ENCODE data around the gene THSD7B. TPM values are rescaled to one million over a fixed set of nuclear protein-coding genes. Genes with fewer than 3 reads are reported as not detected.
A peak's percentile ranks its signal among the peaks of the same experiment; 100 is the strongest.
"Not testable (repeated sequence)": the region's sequence is repeated elsewhere in the genome, so short reads cannot be mapped to it uniquely, and the experiment has no call there.

Gene THSD7B
- polyA plus RNA-seq, 12 donors = 0.52 to 2.0 (median 0.83) TPM; not detected in 2

DNA sequence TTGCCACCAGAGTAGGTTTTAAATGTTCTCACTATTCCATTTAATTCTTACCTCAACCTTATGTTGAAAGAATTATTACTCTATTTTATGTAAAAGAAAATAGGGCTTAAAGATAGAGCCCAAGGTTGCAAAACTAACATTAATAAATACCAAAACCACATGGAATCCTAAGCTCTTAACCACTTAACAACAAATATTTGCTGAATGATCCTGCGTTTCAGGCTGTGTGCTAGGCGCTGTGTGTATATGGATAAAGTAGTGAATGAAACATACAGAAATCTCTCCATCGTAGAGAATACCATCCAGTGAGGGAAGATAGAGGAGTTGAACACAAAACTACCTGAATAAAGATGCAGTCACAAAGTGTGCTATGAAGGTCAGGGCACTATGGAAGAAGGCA lies 485.1 kb downstream of the THSD7B start:
- DNase-seq = no peak

- no peak for DNase-seq
These were observed 485.7 kb downstream of the THSD7B start for GRCh38 chr2:137251045-137251444.

GRCh38 chr2:137252934-137253333 lies 487.6 kb downstream of the THSD7B start:
- no peak for DNase-seq

DNA sequence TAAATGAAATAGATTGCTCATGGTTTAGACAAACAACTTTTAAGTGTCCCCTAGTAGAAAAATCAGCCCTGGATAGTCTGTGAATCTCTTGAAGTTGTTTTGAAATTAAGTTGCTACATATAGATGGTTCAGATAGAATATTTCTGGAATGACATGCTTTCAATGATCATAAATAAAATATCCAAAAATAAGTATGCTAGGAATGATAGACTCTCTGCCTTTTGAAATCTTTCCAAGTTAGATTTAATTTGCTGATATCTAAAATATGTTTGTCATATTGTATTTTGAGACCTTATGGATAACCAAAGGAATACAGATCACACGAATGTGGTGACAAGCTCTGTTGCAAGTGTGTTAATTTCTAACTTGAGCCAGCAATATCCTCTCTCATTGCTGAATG lies 488.7 kb downstream of the THSD7B start:
- DNase-seq = no peak

- no peak for DNase-seq
These were observed 490.0 kb downstream of the THSD7B start for GRCh38 chr2:137255345-137255744.

DNA sequence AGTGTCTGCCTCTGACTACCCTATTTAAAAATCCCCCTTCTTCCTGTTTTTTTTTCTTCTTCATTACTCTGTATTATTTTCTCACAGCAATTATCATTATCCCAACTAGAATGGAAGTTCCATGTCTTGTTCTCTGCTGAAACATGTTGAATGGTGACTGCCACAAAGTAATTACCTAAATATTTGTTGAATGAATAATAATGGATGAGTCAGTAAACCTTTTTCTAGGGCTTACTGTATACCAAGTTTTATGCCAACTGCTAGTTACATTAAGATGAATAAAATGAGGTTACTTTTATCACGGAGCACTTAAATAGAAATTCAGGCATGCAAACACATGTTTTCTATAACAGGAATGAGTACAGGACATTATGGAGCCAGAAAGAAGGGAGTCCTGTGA lies 490.6 kb downstream of the THSD7B start:
- no peak for DNase-seq

DNA sequence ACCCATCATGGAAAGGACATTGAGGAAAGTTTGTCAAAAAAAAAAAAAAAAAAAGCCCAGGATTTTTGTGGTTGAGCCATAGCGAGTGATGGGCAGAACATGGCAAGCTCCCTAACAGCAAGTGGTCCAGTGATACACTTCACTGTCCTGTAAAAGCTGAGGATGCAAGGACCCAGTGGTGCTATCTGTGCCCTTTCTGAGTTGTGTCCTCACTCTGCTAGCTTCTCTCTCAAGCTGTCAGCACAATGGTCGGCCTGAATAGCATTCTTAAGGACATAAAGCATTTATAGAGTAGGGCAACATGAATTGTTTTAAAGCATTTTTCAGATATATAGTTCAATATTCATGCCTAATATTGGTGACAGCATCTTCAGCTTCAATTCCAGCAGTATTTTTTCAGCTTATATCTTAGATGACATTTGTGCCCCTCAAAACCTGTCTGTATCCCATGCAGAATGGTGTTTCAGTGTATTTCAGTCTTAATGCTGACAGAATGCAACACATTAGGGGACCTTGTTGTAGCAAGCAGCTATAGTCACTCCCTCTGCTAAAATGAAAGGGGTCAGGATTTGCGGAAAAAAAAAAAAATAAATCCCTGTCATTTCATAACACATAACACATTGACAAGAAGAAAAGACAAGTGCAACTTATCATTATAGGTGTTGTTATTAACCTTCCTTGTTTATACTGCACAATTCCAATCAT lies 496.7 kb downstream of the THSD7B start:
- no peak for DNase-seq

- DNase-seq = no peak
These were observed 497.2 kb downstream of the THSD7B start for GRCh38 chr2:137262594-137262993.

DNA sequence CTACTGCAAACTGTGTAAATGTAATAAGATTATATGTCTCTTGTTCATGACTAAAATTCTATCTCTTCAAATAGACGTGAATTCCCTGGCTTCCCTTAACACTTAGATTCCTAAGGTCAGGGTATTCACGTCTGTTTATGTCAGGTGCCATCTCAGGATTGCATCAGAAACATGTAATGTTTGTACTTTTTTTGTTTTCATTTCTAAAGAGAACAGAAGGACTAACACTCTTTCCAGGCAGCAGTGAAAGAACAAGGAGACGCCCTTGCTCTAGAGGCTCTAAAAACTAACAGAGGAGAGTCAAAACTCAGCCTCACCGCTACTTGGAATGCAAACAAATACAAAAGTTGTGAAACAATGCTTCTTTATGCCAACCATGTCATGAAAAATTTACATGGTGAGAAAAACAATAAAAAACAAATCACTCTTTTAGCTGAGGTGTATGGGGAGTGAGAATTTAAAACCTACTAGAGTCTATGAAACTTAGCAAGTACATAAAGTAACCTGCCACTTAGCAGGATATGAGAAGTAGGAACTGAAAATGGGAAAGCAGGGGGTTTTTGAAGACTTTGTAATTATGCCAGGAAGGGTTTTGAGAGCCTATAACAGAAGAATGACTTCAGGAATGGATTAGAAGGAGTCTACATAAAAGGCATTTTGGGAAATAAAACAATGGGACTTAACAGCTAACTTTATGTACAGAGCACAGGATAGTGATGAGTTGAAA lies 522.7 kb downstream of the THSD7B start:
- DNase-seq = no peak

DNA sequence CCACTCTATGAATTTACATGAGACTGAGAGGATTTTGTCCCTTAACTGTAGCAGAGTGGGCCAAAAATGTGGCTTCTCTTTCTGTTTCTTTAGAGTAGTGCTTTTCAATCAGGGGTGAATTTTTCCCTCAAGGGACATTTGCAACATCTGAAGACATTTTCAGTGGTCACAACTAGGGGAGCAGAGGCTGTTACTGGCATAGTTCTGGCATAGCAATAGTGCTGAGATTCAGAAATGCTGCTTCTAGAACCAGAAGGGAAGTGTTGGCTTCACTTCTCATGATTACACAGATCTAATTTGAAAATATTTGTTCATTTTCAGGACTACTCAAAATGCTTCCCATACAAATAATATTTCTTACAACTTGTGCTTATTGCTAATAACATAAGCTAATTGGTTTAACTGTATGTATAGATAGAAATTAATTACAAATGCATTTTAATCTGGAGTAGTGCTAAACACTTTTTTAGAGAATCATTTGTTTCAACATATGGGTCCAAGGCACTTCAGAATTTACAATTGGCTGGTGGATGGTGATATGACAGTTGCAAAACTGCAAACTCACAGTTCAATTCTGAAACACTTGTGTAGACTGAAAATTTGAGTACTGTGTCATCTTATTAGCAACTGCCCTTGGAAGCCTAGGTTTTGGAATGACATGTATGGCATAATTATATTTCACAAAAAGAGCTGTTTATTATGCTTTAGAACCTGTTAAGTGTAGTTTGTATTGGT lies 526.7 kb downstream of the THSD7B start:
- DNase-seq = no peak

DNA sequence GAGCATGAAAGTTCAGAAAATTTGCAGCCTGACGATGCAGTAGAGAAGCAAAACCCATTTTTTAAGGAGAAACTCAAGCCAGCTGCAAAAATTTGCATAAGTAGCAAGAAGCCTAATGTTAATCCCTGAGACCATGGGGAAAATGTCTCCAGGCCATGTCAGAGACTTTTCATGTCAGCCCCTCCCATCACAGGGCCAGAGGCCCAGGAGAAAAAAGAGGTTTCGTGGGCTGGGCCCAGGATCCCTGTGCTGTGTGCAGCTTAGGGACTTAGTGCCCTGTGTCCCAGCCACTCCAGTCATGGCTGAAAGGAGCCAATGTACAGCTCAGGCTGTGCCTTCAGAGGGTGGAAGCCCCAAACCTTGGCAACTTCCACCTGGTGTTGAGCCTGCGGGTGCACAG lies 533.0 kb downstream of the THSD7B start:
- no peak for DNase-seq

- no peak for DNase-seq
These were observed 535.6 kb downstream of the THSD7B start for GRCh38 chr2:137300987-137301386.

DNA sequence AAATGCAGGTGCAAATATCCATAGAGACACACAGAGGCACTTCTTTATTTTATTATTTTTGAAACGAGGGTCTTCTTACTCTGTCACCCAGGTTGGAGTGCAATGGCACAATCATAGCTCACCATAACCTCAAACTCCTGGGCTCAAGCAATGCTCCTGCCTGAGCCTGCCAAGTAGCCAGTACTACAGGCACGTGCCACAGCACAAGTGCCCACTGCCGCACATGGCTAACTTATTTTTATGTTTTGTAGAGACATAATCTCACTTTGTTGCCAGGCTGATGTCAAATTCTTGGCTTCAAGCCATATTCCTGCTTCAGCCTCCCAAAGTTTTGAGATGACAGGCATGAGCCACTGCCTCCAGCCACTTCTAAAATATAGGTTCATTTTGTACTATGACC lies 537.6 kb downstream of the THSD7B start:
- DNase-seq = no peak

DNA sequence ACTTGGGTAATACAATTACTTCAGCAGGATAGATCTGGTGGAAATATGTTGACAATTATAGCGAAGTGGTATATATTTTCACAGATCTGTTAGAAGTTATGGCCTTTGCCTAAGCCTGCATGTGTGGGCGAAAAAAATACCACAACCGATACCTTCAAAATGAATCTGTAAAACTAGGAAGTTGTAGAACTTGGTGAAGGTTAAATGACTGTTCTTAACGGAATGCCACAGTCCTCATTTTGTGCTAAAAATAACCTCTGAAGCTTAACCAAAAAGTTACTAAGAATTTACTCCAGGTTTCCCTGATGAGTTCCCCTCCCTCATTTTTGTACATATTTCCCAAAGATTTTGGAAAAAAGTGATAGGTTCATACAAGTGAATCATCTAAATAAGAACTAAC lies 550.7 kb downstream of the THSD7B start:
- no peak for DNase-seq

GRCh38 chr2:137321566-137321965 lies 556.2 kb downstream of the THSD7B start:
- DNase-seq = no peak

GRCh38 chr2:137331562-137331961 lies 566.2 kb downstream of the THSD7B start:
- not testable (repeated sequence) for DNase-seq

DNA sequence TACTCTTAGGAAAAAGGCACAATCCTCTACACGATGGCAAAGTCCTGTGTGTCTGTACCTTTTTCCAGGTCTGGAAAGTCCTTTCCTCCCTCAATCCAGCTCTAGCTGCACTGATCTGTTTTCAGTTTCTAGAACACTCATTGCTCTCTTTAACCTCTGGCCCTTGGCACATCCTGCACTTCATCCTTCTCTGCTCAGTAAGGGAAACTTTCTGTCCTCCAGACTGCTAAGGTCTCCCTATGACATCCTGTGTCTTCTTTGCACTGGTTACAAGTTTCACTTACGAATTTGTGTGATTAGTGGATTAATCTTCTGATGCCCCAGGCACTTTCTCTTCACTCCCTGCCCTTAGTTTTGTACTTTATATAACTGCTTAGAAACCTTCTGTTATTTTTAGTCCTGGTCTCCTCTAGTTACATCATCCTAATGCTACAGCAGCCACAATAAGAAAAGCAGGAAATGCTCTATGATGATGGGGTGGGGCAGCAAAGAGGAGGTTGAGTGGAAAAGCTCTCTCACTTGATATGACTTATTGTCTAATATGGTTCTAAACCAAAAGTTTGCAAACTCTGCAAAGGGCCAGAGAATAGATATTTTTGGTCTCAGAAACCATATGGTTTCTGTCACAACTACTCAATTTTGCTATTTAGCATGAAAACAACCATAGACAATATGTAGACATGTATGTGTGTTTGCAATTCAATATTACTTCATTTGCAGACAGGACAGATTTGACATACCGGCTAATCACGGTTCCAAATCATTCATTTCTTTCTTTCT lies 568.2 kb downstream of the THSD7B start:
- DNase-seq = peak; percentile 2

DNA sequence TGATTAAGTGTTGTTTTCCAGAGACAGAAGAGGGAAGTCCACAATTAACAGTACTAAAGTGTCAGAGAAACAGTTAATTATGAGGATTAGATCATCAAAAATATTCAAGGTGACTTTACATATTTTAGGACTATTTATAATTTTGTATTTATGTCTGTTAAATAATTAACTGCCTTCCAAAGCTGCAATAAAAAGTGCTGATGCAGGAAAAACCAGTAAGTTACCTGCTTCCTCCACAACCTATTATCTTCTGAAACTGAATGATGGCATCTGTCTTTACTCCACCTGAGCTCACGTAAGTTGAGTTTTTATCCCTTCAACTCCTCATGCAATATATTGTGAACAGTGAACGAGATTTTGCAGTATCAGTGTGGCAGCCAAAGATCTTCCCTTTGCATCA lies 570.7 kb downstream of the THSD7B start:
- no peak for DNase-seq

- DNase-seq = no peak
These were observed 573.7 kb downstream of the THSD7B start for GRCh38 chr2:137339051-137339450.

- no peak for DNase-seq
These were observed 580.6 kb downstream of the THSD7B start for GRCh38 chr2:137345994-137346393.

DNA sequence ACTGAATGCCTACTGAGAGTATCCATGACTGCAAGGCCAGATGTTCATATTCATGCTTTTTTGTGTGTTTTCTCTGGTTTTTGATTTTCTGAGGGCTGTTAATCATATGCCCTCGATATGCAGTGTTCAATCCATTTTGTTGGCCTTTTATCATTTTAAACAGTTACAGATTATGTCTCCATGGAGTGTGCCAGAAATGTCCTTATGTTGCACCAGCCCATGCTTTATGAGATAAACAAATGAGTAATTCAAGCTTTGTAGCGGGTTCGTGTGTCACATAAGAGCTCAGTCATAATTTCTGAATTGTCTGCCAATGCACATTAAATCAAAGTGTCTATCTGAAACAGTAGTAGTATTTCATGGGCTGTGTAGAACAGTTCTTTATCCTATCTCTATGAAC lies 583.0 kb downstream of the THSD7B start:
- DNase-seq = peak; percentile 4

GRCh38 chr2:137357634-137358033 lies 592.3 kb downstream of the THSD7B start:
- no peak for DNase-seq
